BLaER1 treated with 17β-estradiol and CSF1 and Interleukin-3, amounts not matched to agents 10 nM and 100 nM (cell line): ENCODE measurements around the gene GPC6.

Source experiments
- H3K27ac ChIP-seq, 11 experiments: shearing (Covaris generic); formaldehyde crosslinking; 2 replicates each; pipeline ENCODE4 v1.8.1; 2022
- H3K27me3 ChIP-seq, 11 experiments: shearing (Covaris generic); formaldehyde crosslinking; 2 replicates each; pipeline ENCODE4 v1.8.1; 2022
- H3K36me3 ChIP-seq, 11 experiments: shearing (Covaris generic); formaldehyde crosslinking; 2 replicates each; pipeline ENCODE4 v1.8.1; 2022
- H3K4me1 ChIP-seq, 10 experiments: shearing (Covaris generic); formaldehyde crosslinking; 2 replicates each; pipeline ENCODE4 v1.8.1; 2022
- H3K4me2 ChIP-seq, 11 experiments: shearing (Covaris generic); formaldehyde crosslinking; 2 replicates each; pipeline ENCODE4 v1.8.1; 2022
- H3K4me3 ChIP-seq, 10 experiments: shearing (Covaris generic); formaldehyde crosslinking; 2 replicates each; pipeline ENCODE4 v1.8.1; 2022
- H3K9ac ChIP-seq, 11 experiments: shearing (Covaris generic); formaldehyde crosslinking; 2 replicates each; pipeline ENCODE4 v1.8.1; 2022
- H3K9me3 ChIP-seq, 11 experiments: shearing (Covaris generic); formaldehyde crosslinking; replicated peaks in 1 of 11; 2 replicates each; pipeline ENCODE4 v1.8.1; 2022
- H4K20me1 ChIP-seq, 11 experiments: shearing (Covaris generic); formaldehyde crosslinking; 2 replicates each; pipeline ENCODE4 v1.8.1; 2022
- Cebpa-rat ChIP-seq, 11 experiments: shearing (Covaris generic); IDR thresholded peaks; 2 replicates each; pipeline ENCODE4 v1.8.1; 2022

The GPC6 gene

GRCh38 chr13:93843082-93843481 lies 616.5 kb downstream of the GPC6 start:
- H3K4me3 ChIP-seq: no peak overlapping the region
- no peaks in the 10 kb centered on the region for H3K36me3 ChIP-seq
- peaks cover 0 to 4% (median 0%) of the 10 kb centered on the region in 10 experiments; a peak in 1 of 20 replicates for H3K4me1 ChIP-seq

GRCh38 chr13:93847162-93847561 lies 620.6 kb downstream of the GPC6 start:
- Histone ChIP-seq H3K36me3 (no peaks in the 10 kb centered on the region), H3K4me3 (no peak overlapping the region), H3K9me3 (no peaks in the 10 kb centered on the region), H3K27ac (no peak overlapping the region), H3K4me2 (peak overlapping the region in 1 of 11 experiments; percentile 29; a peak in 1 of 22 replicates), H3K9ac (no peak overlapping the region), H4K20me1 (no peaks in the 10 kb centered on the region), H3K4me1 (peaks cover 0 to 8% (median 0%) of the 10 kb centered on the region in 10 experiments; a peak in 3 of 20 replicates), H3K27me3 (no peaks in the 10 kb centered on the region)
- no peak for TF ChIP-seq Cebpa-rat (IDR thresholded peaks at IDR 0.05)

More at GRCh38 chr13:93843082-93843481, 616.5 kb downstream of the GPC6 start:
- no peak for TF ChIP-seq Cebpa-rat (IDR thresholded peaks at IDR 0.05)
- no peaks in the 10 kb centered on the region for H3K9me3 ChIP-seq
- H3K27me3 ChIP-seq: no peaks in the 10 kb centered on the region
- no peaks in the 10 kb centered on the region for H4K20me1 ChIP-seq
- H3K27ac ChIP-seq: no peak overlapping the region
- no peak overlapping the region for H3K4me2 ChIP-seq
- H3K9ac ChIP-seq: no peak overlapping the region

- no peak for TF ChIP-seq Cebpa-rat (IDR thresholded peaks at IDR 0.05)
- H3K36me3 ChIP-seq: no peaks in the 10 kb centered on the region
- H3K27ac ChIP-seq: no peak overlapping the region
- H3K4me1 ChIP-seq: peaks cover 0 to 8% (median 0%) of the 10 kb centered on the region in 10 experiments; a peak in 3 of 20 replicates
- no peak overlapping the region for H3K9ac ChIP-seq
- H3K27me3 ChIP-seq: no peaks in the 10 kb centered on the region
- H4K20me1 ChIP-seq: no peaks in the 10 kb centered on the region
- H3K4me3 ChIP-seq: no peak overlapping the region
- no peaks in the 10 kb centered on the region for H3K9me3 ChIP-seq
- no peak overlapping the region for H3K4me2 ChIP-seq
These were observed 621.6 kb downstream of the GPC6 start for GRCh38 chr13:93848247-93848646.

- H3K9me3 ChIP-seq: no peaks in the 10 kb centered on the region
- H3K36me3 ChIP-seq: no peaks in the 10 kb centered on the region
- no peak overlapping the region for H3K27ac ChIP-seq
- H3K4me2 ChIP-seq: no peak overlapping the region
- no peak overlapping the region for H3K9ac ChIP-seq
- no peaks in the 10 kb centered on the region for H4K20me1 ChIP-seq
- H3K4me3 ChIP-seq: no peak overlapping the region
- TF ChIP-seq Cebpa-rat (IDR thresholded peaks at IDR 0.05): no peak
- no peaks in the 10 kb centered on the region for H3K27me3 ChIP-seq
- H3K4me1 ChIP-seq: peaks cover 0 to 8% (median 0%) of the 10 kb centered on the region in 10 experiments; a peak in 3 of 20 replicates
These were observed 624.6 kb downstream of the GPC6 start for GRCh38 chr13:93851236-93851635.

GRCh38 chr13:93853912-93854311 lies 627.3 kb downstream of the GPC6 start:
- Histone ChIP-seq H3K27ac (no peak overlapping the region), H3K4me3 (no peak overlapping the region), H3K27me3 (no peaks in the 10 kb centered on the region), H4K20me1 (no peaks in the 10 kb centered on the region), H3K9ac (no peak overlapping the region), H3K4me2 (no peak overlapping the region), H3K36me3 (no peaks in the 10 kb centered on the region), H3K9me3 (no peaks in the 10 kb centered on the region), H3K4me1 (peaks cover 0 to 8% (median 0%) of the 10 kb centered on the region in 10 experiments; a peak in 2 of 20 replicates)
- no peak for TF ChIP-seq Cebpa-rat (IDR thresholded peaks at IDR 0.05)

- Histone ChIP-seq H3K4me1 (peaks cover 0 to 8% (median 0%) of the 10 kb centered on the region in 10 experiments; a peak in 2 of 20 replicates), H3K27ac (no peak overlapping the region), H3K4me3 (no peak overlapping the region), H3K4me2 (no peak overlapping the region), H3K9me3 (no peaks in the 10 kb centered on the region), H3K36me3 (no peaks in the 10 kb centered on the region), H3K9ac (no peak overlapping the region), H3K27me3 (no peaks in the 10 kb centered on the region), H4K20me1 (no peaks in the 10 kb centered on the region)
- no peak for TF ChIP-seq Cebpa-rat (IDR thresholded peaks at IDR 0.05)
These were observed 630.5 kb downstream of the GPC6 start for GRCh38 chr13:93857126-93857525.

- H3K4me1 ChIP-seq: peaks cover 0 to 8% (median 0%) of the 10 kb centered on the region in 10 experiments; a peak in 2 of 20 replicates
- H3K4me2 ChIP-seq: peak overlapping the region in 1 of 11 experiments; percentile 7; a peak in 2 of 22 replicates
- no peak overlapping the region for H3K9ac ChIP-seq
- no peaks in the 10 kb centered on the region for H3K36me3 ChIP-seq
- H3K27me3 ChIP-seq: no peaks in the 10 kb centered on the region
- H3K27ac ChIP-seq: no peak overlapping the region
- no peak overlapping the region for H3K4me3 ChIP-seq
- H4K20me1 ChIP-seq: no peaks in the 10 kb centered on the region
- TF ChIP-seq Cebpa-rat (IDR thresholded peaks at IDR 0.05): no peak
- H3K9me3 ChIP-seq: no peaks in the 10 kb centered on the region
These were observed 633.1 kb downstream of the GPC6 start for GRCh38 chr13:93859716-93860115.

- Histone ChIP-seq H3K27me3 (no peaks in the 10 kb centered on the region), H3K4me3 (no peak overlapping the region), H4K20me1 (no peaks in the 10 kb centered on the region), H3K36me3 (no peaks in the 10 kb centered on the region), H3K27ac (no peak overlapping the region), H3K9ac (no peak overlapping the region), H3K4me2 (no peak overlapping the region), H3K4me1 (peaks cover 0 to 8% (median 0%) of the 10 kb centered on the region in 10 experiments; a peak in 2 of 20 replicates), H3K9me3 (no peaks in the 10 kb centered on the region)
- TF ChIP-seq Cebpa-rat (IDR thresholded peaks at IDR 0.05): no peak
These were observed 635.2 kb downstream of the GPC6 start for GRCh38 chr13:93861818-93862217.

GRCh38 chr13:93862259-93862658 lies 635.7 kb downstream of the GPC6 start:
- H4K20me1 ChIP-seq: no peaks in the 10 kb centered on the region
- TF ChIP-seq Cebpa-rat (IDR thresholded peaks at IDR 0.05): no peak
- no peaks in the 10 kb centered on the region for H3K9me3 ChIP-seq
- H3K4me3 ChIP-seq: no peak overlapping the region
- H3K27ac ChIP-seq: no peak overlapping the region
- H3K4me1 ChIP-seq: peaks cover 0 to 8% (median 0%) of the 10 kb centered on the region in 10 experiments; a peak in 2 of 20 replicates
- no peaks in the 10 kb centered on the region for H3K36me3 ChIP-seq
- H3K27me3 ChIP-seq: no peaks in the 10 kb centered on the region
- no peak overlapping the region for H3K4me2 ChIP-seq
- H3K9ac ChIP-seq: no peak overlapping the region

- TF ChIP-seq Cebpa-rat (IDR thresholded peaks at IDR 0.05): no peak
- H3K4me3 ChIP-seq: no peak overlapping the region
- no peaks in the 10 kb centered on the region for H4K20me1 ChIP-seq
- H3K9me3 ChIP-seq: no peaks in the 10 kb centered on the region
- H3K4me1 ChIP-seq: no peaks in the 10 kb centered on the region; a peak in 1 of 20 replicates
- no peak overlapping the region for H3K27ac ChIP-seq
- H3K36me3 ChIP-seq: no peaks in the 10 kb centered on the region
- H3K4me2 ChIP-seq: no peak overlapping the region
- H3K27me3 ChIP-seq: no peaks in the 10 kb centered on the region
- no peak overlapping the region for H3K9ac ChIP-seq
These were observed 638.6 kb downstream of the GPC6 start for GRCh38 chr13:93865235-93865634.
